PFSK-1 (cell line): Measurements from ENCODE around the gene LVRN.

ENCODE experiments used
- FOXP2 ChIP-seq: optimal IDR thresholded peaks from 2 replicates; pipeline ENCODE3; 2011; ENCODE audit warnings: borderline replicate concordance, control low read depth, inconsistent platforms; ENCODE audit not compliant: insufficient read depth; ENCODE audit errors: extremely low read length, extremely low read depth
- POLR2AphosphoS5 ChIP-seq: IDR thresholded peaks from 2 replicates; pipeline ENCODE4 v1.6.1; 2012; ENCODE audit warnings: low read depth, mild to moderate bottlenecking, control low read depth, low read length, moderate library complexity
- REST ChIP-seq, 2 experiments: IDR thresholded peaks; 2 replicates each; pipeline versions ENCODE4 v1.6.1 to v1.8.0; 2011 to 2012; ENCODE audit warnings: low read depth in 2 of 2, low read length in 2 of 2, control low read depth in 1 of 2, inconsistent platforms in 1 of 2, mild to moderate bottlenecking in 1 of 2, moderate library complexity in 1 of 2; ENCODE audit not compliant: insufficient read depth in 1 of 2
- SIN3A ChIP-seq: IDR thresholded peaks from 2 replicates; pipeline ENCODE4 v1.6.1; 2012; ENCODE audit warnings: mild to moderate bottlenecking, low read length, moderate library complexity, borderline replicate concordance; ENCODE audit not compliant: insufficient read depth
- TAF1 ChIP-seq: IDR thresholded peaks from 2 replicates; pipeline ENCODE4 v1.6.1; 2012; ENCODE audit warnings: low read length, control low read depth, borderline replicate concordance; ENCODE audit not compliant: insufficient read depth

Gene LVRN

GRCh38 chr5:116042375-116042774, 80.1 kb downstream of the LVRN start:
- TF ChIP-seq SIN3A (no peak), POLR2AphosphoS5 (no peak), REST (IDR thresholded peaks at IDR 0.05; ENCODE audit: insufficient read depth in 1 of 2, low read depth in 2 of 2, low read length in 2 of 2) (no peak), TAF1 (no peak), FOXP2 (no peak)

- TF ChIP-seq REST (IDR thresholded peaks at IDR 0.05; ENCODE audit: insufficient read depth in 1 of 2, low read depth in 2 of 2, low read length in 2 of 2) (no peak), POLR2AphosphoS5 (no peak), SIN3A (no peak), TAF1 (no peak), FOXP2 (no peak)
These were observed 81.8 kb downstream of the LVRN start for GRCh38 chr5:116044073-116044472.

GRCh38 chr5:116045821-116046220, 83.5 kb downstream of the LVRN start:
- TF ChIP-seq REST (IDR thresholded peaks at IDR 0.05; ENCODE audit: insufficient read depth in 1 of 2, low read depth in 2 of 2, low read length in 2 of 2) (no peak), SIN3A (no peak), POLR2AphosphoS5 (no peak), TAF1 (no peak), FOXP2 (no peak)

GRCh38 chr5:116046261-116046660, 84.0 kb downstream of the LVRN start:
- TF ChIP-seq REST (IDR thresholded peaks at IDR 0.05; ENCODE audit: insufficient read depth in 1 of 2, low read depth in 2 of 2, low read length in 2 of 2), result no peak
- TF ChIP-seq TAF1, result no peak
- no peak for TF ChIP-seq POLR2AphosphoS5
- no peak for TF ChIP-seq SIN3A
- no peak for TF ChIP-seq FOXP2

- TF ChIP-seq REST (IDR thresholded peaks at IDR 0.05; ENCODE audit: insufficient read depth in 1 of 2, low read depth in 2 of 2, low read length in 2 of 2) (no peak), SIN3A (no peak), TAF1 (no peak), FOXP2 (no peak), POLR2AphosphoS5 (no peak)
These were observed 84.5 kb downstream of the LVRN start for GRCh38 chr5:116046823-116047222.
